Measurements from ENCODE around the gene CHTOP.

- TF ChIP-seq CTCF (CRISPR knock-in tag; IDR thresholded peaks at IDR 0.05) (no peak), CCDC6 (CRISPR knock-in tag; IDR thresholded peaks at IDR 0.05) (no peak), SP2 (CRISPR knock-in tag; IDR thresholded peaks at IDR 0.05) (no peak), ARNT (IDR thresholded peaks at IDR 0.05) (no peak), ZNF513 (CRISPR knock-in tag; conservative IDR thresholded peaks at IDR 0.05) (no peak), ZNF224 (CRISPR knock-in tag; IDR thresholded peaks at IDR 0.05) (no peak)
Observed at GRCh38 chr1:153610811-153611301, 23.0 kb upstream of the CHTOP start.

Measured in HepG2 (cell line).